NCI-H2107 (cell line): ENCODE measurements around the gene DNASE1L3.
"Not testable (repeated sequence)": the region's sequence is repeated elsewhere in the genome, so short reads cannot be mapped to it uniquely, and the experiment has no call there.

ENCODE experiments used
- DNase-seq: peaks from one replicate; lab custom pipeline; 2025; lab: John Stamatoyannopoulos, UW

DNASE1L3 gene

GRCh38 chr3:58235970-58236369 is 25.2 kb upstream of the DNASE1L3 start:
- DNase-seq, result no peak

DNA sequence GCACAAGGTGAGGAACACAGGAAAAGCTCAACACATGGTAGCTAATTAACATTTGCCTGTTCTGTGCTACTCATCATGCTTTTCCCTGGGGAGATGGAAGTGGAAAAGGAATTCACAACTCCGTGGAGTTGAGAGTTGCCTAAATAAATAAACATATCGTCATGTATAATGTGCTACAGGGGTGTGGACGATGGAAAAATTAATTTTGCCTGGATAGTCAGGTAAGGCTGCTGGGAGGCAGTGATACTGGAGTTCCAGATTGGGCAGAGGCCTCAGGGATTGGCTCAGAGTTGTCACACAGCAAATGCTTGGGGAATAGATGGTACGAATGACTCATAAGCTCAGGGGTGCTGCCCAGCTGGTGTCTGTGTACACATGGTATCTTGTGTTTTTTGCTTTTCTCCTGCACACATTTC is 23.8 kb upstream of the DNASE1L3 start:
- no peak for DNase-seq

GRCh38 chr3:58231666-58232065 is 20.9 kb upstream of the DNASE1L3 start:
- no peak for DNase-seq

DNA sequence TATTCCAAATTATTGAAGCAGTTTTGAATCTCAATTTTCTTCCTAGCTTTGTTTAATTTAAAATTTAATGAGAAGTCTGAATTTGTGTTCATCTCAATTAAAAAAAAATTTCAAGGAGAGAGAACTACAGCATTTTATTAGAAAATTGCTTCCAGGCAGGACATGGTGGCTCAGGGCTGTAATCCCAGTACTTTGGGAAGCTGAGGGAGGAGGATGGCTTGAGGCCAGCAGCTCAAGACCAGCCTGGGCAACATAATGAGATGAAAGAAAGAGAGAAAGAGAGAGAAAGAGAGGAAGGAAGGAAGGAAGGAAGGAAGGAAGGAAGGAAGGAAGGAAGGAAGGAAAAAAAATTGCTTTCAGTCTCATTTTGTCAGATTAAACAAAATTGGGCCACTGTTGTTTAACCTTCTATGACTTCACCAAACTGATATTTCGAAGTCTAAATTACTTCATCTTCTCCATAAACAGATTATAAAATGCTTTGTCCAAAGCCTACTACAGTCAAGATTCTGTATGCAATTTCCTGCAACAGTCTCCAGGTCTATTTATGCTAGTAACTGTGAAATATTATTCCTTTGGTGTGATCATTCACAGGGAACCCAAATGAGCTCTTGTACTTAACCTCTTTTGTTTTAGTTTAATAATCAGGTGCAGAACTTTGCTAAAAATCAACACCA is 20.2 kb upstream of the DNASE1L3 start:
- no peak for DNase-seq

DNA sequence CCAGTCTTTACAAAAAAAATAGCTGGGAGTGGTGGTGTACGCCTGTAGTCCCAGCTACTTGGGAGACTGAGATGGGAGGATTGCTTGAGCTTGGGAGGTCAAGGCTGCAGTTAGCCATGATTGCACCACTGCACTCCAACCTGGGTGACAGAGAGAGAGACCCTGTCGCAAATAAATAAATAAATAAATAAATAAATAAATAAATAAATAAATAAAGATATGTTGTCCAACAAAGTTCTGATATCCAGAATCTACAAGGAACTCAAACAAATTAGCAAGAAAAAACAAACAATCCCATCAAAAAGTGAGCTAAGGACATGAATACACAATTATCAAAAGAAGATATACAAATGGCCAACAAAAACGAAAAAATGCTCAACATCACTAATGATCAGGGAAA is 17.2 kb upstream of the DNASE1L3 start:
- not testable (repeated sequence) for DNase-seq

- DNase-seq, result no peak
Observed at GRCh38 chr3:58223855-58224254, 13.1 kb upstream of the DNASE1L3 start.

DNA sequence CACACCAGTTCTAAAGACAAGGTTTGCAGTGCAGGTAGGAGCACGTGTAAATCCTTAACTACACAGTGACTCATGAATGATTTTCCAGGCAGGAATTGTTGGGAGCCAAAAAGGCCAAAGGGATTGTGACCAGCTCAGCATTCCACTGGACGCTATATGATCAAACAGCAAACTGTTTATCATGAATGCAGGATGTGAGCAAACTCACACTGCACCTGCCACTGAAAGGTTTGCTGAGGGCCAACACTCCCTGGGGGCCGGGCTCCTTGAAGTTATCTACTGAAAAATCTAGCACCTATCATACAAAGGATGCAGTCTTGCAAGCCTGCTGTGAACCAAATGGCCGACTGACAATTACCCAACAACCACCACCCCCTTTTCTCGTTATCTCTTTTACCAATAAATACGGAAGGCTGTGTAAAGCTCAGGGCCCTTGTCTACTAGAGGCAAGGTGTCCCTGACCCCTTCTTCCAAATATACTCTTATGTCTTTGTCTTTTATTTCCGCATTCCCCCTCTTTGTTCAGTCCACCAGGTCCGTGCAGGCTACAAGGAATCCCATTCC is 11.5 kb upstream of the DNASE1L3 start:
- no peak for DNase-seq

DNA sequence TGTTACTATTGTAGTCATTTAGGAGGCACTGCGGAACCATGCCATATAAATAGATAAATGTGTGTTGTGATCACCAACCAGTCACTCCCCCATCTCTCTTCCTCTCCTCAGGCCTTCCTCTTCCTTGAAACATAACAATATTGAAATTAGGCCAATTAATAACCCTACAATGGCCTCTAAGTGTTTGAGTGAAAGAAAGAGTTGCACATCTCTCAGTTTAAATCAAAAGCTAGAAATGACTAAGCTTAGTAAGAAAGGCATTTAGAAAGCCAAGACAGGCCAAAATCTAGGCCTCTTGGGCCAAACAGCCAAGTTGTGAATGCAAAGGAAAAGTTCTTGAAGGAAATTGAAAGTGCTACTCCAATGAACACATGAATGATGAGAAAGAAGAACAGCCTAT is 8.1 kb upstream of the DNASE1L3 start:
- no peak for DNase-seq

- DNase-seq, result no peak
Observed at GRCh38 chr3:58217209-58217811, 6.5 kb upstream of the DNASE1L3 start.

DNA sequence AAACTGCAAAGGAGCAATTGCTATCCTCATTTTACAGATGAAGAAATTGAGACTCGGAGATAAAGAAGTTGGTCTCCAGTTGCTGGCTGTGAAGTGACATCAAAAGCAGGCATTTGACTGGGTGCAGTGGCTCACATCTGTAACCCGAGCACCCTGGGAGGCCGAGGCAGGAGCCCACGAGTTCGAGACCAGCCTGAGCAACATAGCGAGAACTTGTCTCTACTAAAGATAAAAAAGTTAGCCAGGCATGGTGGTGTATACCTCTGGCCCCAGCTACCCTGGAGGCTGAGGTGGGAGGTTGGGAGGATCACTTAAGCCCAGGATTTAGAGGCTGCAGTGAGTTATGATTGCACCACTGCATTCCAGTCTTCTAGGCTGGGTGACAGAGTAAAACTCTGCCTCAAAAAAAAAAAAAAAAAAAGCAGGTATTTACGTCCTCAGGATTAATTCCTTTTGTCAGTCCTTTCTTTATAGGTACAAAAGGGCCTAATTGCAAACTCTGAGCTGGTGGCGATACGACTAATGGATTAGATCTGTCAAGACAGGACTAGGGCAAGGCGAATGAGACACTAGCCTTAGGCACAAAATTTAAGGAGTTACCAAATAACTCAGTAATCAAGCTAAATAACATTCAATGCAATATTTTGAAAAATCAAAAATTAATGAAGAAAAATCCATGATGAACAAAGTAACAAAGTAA is 5.9 kb upstream of the DNASE1L3 start:
- no peak for DNase-seq

GRCh38 chr3:58215317-58216025 is 4.7 kb upstream of the DNASE1L3 start:
- DNase-seq, result no peak

DNA sequence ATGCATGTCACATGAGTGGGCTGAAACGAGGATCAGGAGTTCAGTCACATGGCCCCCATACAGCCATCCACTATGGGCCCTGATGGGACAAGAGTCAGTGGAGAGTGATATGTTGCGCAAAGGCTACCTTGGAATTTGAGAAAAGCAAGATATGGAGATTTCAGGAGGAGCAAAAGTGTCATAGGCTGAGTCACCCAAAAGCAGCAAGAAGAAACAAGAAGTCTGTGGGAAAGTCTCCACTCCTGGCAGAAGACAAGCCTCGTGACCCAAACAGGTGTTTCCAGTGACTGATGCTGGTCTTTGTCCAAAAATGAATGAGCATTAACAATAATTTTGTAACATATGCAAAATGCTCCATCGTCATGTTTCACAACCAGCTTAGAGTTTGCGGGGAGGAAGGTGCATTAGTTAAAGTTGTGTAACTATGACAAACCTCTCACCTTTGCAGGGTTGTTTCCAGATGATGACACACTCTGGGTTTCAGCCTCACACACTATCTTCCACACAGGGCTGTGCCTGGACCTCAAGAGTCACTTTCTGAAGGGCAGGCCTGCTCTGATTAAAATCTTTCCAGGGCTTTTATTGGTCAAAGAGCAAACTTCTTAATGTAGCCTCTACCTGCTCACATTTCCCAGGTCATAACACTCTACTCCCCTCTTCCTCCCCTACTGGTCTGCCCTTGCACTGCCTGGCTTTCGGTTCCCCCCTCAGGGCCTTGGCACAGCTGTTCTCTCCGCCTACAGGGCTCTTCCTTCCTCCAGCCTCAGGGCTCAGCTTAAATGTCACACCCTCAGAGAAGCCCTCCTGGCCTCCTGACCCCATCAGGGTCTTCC is 3.9 kb upstream of the DNASE1L3 start:
- no peak for DNase-seq

DNA sequence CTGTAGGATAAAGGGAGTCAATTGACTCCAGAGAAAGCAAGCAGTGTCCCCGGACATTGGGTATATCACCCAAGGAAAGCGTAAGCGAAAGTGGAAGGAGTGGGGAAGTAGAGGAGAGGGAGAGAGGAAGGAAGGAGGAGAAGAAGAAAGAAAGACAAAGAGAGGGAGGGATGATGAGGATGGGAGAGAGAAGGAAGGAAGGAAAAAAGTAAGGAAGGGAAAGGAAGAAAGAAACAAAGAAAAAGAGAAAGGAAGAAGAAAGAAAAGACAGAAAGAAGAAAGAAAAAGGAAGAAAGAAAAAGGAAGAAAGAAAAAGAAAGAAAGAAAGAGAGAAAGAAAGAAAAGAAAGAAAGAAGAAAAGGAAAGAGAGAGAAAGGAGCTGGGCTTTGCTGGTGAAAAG is 839 bp downstream of the DNASE1L3 start:
- no peak for DNase-seq

- no peak for DNase-seq
Observed at GRCh38 chr3:58207954-58208353, 2.8 kb downstream of the DNASE1L3 start.

DNA sequence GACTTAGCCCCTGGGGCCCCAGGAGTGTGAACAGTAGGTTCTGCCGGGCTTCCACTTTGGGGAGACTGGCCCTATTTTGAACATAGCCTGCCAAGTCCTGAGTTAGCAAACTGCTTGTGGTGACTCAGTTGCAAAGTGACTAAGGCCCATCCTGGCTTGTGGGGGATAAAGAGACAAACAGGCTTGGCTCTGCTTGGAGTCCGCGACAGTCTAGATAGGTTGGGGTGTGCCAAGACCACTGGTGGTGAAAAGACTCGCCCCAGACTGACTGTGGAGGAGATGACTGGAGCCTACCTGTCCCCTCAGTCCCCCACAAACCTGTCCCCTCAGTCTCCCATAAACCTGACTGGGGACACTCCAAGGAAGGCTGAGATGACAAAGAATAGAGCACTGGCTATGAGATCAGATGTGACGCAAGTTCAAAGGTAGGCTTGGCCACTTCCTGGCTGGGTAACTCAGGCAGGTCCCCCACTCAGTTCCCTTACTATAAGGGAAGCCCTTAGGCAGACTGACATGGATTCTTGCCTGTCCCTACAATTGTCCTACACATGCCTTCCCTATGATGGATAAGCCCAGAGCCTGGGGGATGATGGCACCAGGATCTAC is 4.3 kb downstream of the DNASE1L3 start:
- no peak for DNase-seq

GRCh38 chr3:58205981-58206380 is 4.8 kb downstream of the DNASE1L3 start:
- DNase-seq, result no peak

DNA sequence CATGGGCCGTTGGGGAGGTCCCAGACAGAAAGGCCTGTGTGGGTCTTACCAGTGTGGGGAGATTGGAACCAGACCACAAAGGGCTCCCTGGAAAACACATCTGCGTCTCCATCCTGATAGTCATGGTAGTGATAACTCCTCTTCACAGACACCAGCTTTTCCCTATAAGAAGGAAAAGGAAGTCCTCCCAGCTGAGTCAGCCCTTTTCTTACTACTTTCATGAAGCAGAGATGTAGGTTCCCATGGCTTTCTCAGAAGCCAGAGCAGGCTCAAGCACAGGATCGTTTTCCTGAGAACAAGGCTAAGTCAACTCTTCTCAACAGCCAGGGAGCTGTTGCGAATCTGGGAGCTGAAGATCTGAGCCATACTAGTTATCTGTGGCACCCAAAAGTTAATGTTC is 6.1 kb downstream of the DNASE1L3 start:
- DNase-seq, result no peak

GRCh38 chr3:58203541-58203940 is 7.2 kb downstream of the DNASE1L3 start:
- DNase-seq, result no peak

- no peak for DNase-seq
Observed at GRCh38 chr3:58202917-58203360, 7.8 kb downstream of the DNASE1L3 start.

GRCh38 chr3:58201451-58201850 is 9.3 kb downstream of the DNASE1L3 start:
- DNase-seq, result not testable (repeated sequence)

GRCh38 chr3:58200846-58201355 is 9.9 kb downstream of the DNASE1L3 start:
- DNase-seq, result no peak
